Muscle layer of duodenum (tissue), 2 donors: ENCODE measurements around the gene AGBL4.

Source experiments
- H3K27ac ChIP-seq: one replicate; pipeline ENCODE4 v1.7.0; 2013; ENCODE audit warnings: mild to moderate bottlenecking, low read length
- H3K27me3 ChIP-seq: one replicate; pipeline ENCODE4 v1.7.0; 2013; ENCODE audit warnings: low read depth, mild to moderate bottlenecking, control low read depth, low read length
- H3K36me3 ChIP-seq, 2 donors: one replicate each; pipeline ENCODE4 v1.7.0; 2013; ENCODE audit warnings: low read length in 2 of 2, control low read depth in 1 of 2, mild to moderate bottlenecking in 1 of 2; ENCODE audit not compliant: insufficient read depth in 2 of 2, control insufficient read depth in 1 of 2
- H3K4me1 ChIP-seq, 2 donors: one replicate each; pipeline ENCODE4 v1.7.0; 2013; ENCODE audit warnings: low read length in 2 of 2, mild to moderate bottlenecking in 2 of 2, control low read depth in 1 of 2, moderate library complexity in 1 of 2; ENCODE audit not compliant: insufficient read depth in 2 of 2, control insufficient read depth in 1 of 2
- H3K4me3 ChIP-seq, 2 donors: one replicate each; pipeline ENCODE4 v1.7.0; 2013; ENCODE audit warnings: low read length in 2 of 2, low read depth in 1 of 2, mild to moderate bottlenecking in 1 of 2
- H3K9me3 ChIP-seq, 2 donors: one replicate each; pipeline ENCODE4 v1.7.0; 2013; ENCODE audit warnings: low read length in 2 of 2, control low read depth in 1 of 2, mild to moderate bottlenecking in 1 of 2; ENCODE audit not compliant: control insufficient read depth in 1 of 2
- donor health status: healthy.

AGBL4 gene

GRCh38 chr1:49086327-49086726 is 937.4 kb downstream of the AGBL4 start:
- Histone ChIP-seq H3K27ac (no peak overlapping the region), H3K9me3 (no peaks in the 10 kb centered on the region), H3K27me3 (no peaks in the 10 kb centered on the region), H3K4me1 (no peaks in the 10 kb centered on the region), H3K36me3 (no peaks in the 10 kb centered on the region), H3K4me3 (no peak overlapping the region)

GRCh38 chr1:49085079-49085478 is 938.7 kb downstream of the AGBL4 start:
- Histone ChIP-seq H3K4me3 (no peak overlapping the region), H3K9me3 (no peaks in the 10 kb centered on the region), H3K36me3 (no peaks in the 10 kb centered on the region), H3K27me3 (no peaks in the 10 kb centered on the region), H3K4me1 (no peaks in the 10 kb centered on the region), H3K27ac (no peak overlapping the region)

DNA sequence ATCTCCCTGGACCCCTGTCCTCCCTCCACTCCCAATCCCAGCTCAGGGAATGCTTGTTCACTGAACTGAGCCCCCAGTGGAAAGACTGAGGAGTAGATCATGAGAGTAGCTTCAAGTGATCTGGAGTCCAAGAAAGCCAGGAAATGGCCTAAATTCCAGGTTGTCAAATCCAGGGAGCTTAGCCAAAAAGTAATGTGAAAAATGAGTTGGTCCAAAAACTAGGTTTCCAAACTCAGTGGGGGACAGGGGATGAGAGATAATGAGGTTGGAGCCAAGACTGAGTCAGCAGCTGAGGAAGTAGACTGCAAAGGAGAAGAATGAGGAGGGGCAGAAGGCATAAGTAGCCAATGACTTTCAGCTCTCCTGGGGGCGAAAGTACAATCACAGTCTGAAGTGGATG is 963.0 kb downstream of the AGBL4 start:
- Histone ChIP-seq H3K27ac (no peak overlapping the region), H3K36me3 (no peaks in the 10 kb centered on the region), H3K4me3 (no peak overlapping the region), H3K4me1 (no peaks in the 10 kb centered on the region), H3K27me3 (no peaks in the 10 kb centered on the region), H3K9me3 (no peaks in the 10 kb centered on the region)

DNA sequence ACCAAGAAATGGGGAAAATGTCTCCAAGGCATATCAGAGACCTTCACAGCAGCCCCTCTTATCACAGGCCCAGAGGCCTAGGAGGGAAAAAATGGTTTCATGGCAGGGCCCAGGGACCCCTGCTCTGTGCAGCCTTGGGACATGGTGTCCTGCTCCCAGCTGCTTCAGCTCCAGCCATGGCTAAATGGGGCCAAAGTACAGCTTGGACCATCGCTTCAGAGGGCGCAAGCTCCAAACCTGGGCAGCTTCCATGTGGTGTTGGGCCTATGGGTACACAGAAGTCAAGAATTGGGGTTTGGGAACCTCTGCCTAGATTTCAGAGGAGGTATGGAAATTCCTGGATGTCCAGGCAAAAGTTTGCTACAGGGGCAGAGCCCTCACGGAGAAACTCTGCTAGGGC is 964.7 kb downstream of the AGBL4 start:
- H3K36me3 ChIP-seq = no peaks in the 10 kb centered on the region
- no peak overlapping the region for H3K27ac ChIP-seq
- no peaks in the 10 kb centered on the region for H3K4me1 ChIP-seq
- H3K4me3 ChIP-seq = no peak overlapping the region
- no peaks in the 10 kb centered on the region for H3K27me3 ChIP-seq
- H3K9me3 ChIP-seq = no peaks in the 10 kb centered on the region

DNA sequence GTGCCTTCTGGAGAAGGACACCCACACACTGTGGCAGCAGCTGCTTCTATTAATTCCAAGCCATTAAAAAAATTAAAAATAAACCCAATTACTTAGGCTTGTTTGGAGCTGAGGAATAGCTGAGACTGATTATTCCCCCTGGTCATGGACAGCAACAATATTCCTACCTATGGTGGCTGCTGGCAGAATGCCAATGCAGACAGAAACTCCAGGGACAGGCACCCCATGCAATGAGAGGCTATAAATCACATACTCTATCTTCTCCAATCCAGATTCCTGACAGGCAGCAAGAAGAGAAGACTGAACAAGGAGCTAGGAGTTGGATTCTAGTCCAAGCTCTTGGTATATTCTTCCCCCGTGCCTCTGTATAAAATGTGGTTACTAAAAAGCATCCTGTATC is 971.7 kb downstream of the AGBL4 start:
- Histone ChIP-seq H3K27me3 (no peaks in the 10 kb centered on the region), H3K36me3 (no peaks in the 10 kb centered on the region), H3K4me1 (no peaks in the 10 kb centered on the region), H3K9me3 (no peaks in the 10 kb centered on the region), H3K27ac (no peak overlapping the region), H3K4me3 (no peak overlapping the region)

DNA sequence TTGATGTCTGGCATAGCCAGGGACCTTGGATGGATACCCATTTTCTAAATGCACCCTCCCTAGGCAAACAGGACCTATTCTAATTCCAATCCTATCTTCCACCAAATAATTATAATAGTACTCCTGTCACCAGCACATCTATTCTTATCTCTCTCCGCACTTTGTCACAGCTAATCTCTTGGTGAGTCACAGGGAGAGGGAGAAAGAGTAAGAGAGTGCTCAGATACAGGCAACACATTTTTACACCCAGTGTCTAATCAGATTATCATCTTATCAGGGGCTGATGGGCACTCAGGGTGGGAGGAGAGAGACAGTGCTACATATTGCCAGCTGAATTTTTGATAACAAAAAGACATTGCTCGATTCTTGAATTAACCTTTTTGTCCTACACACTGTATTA is 972.1 kb downstream of the AGBL4 start:
- Histone ChIP-seq H3K4me1 (no peaks in the 10 kb centered on the region), H3K27me3 (no peaks in the 10 kb centered on the region), H3K27ac (no peak overlapping the region), H3K4me3 (no peak overlapping the region), H3K9me3 (no peaks in the 10 kb centered on the region), H3K36me3 (no peaks in the 10 kb centered on the region)

- Histone ChIP-seq H3K9me3 (no peaks in the 10 kb centered on the region), H3K36me3 (no peaks in the 10 kb centered on the region), H3K27me3 (no peaks in the 10 kb centered on the region), H3K4me1 (no peaks in the 10 kb centered on the region), H3K4me3 (no peak overlapping the region), H3K27ac (no peak overlapping the region)
Measured at GRCh38 chr1:49050041-49050440, 973.7 kb downstream of the AGBL4 start.

DNA sequence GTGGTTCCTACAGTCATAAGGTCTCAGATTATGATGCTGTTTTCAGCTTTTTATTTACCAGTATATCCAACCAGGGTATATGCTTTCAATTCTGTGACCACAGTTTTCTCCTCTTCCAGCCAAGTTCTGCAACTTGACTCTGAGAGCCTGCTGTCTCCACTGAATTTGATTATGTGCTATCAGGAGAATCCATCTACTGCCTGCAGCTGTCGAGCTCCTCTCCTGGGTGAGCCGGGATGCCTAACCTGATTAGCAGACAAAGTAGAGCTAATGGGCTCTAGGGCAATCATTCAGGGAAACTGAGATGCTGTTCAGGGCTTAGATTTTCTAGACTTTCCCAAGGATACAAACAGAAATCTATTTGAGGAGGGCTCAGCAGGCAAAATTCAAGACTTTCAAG is 975.6 kb downstream of the AGBL4 start:
- H3K4me1 ChIP-seq = no peaks in the 10 kb centered on the region
- no peak overlapping the region for H3K4me3 ChIP-seq
- no peaks in the 10 kb centered on the region for H3K36me3 ChIP-seq
- no peaks in the 10 kb centered on the region for H3K9me3 ChIP-seq
- H3K27ac ChIP-seq = no peak overlapping the region
- no peaks in the 10 kb centered on the region for H3K27me3 ChIP-seq

- Histone ChIP-seq H3K9me3 (no peaks in the 10 kb centered on the region), H3K36me3 (no peaks in the 10 kb centered on the region), H3K4me3 (no peak overlapping the region), H3K27me3 (no peaks in the 10 kb centered on the region), H3K27ac (no peak overlapping the region), H3K4me1 (no peaks in the 10 kb centered on the region)
Measured at GRCh38 chr1:49046305-49046704, 977.4 kb downstream of the AGBL4 start.

GRCh38 chr1:49045371-49045770 is 978.4 kb downstream of the AGBL4 start:
- no peak overlapping the region for H3K4me3 ChIP-seq
- no peaks in the 10 kb centered on the region for H3K4me1 ChIP-seq
- no peak overlapping the region for H3K27ac ChIP-seq
- no peaks in the 10 kb centered on the region for H3K36me3 ChIP-seq
- no peaks in the 10 kb centered on the region for H3K9me3 ChIP-seq
- H3K27me3 ChIP-seq = no peaks in the 10 kb centered on the region

DNA sequence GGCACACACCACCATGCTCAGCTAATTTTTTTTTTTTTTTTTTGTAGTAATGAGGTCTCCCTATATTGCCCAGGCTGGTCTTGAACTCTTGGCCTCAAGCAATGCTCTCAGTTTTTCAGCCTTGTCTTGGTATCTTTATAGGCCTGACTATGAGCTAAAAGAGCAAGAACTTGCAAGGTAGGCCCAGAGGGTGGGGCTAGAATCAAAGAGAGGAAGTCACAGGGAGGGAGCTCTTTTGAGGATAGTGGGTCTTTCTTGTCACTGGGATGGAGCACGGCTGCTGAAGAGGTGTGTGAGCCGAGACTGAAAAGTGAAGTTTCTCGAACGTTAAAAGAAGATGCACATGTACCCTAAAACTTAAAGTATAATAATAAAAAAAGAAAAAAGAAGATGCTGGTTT is 987.1 kb downstream of the AGBL4 start:
- Histone ChIP-seq H3K27me3 (no peaks in the 10 kb centered on the region), H3K9me3 (no peaks in the 10 kb centered on the region), H3K27ac (no peak overlapping the region), H3K36me3 (no peaks in the 10 kb centered on the region), H3K4me1 (no peaks in the 10 kb centered on the region), H3K4me3 (no peak overlapping the region)

GRCh38 chr1:49028396-49028795 is 995.4 kb downstream of the AGBL4 start:
- H3K27me3 ChIP-seq = no peaks in the 10 kb centered on the region
- H3K4me1 ChIP-seq = no peaks in the 10 kb centered on the region
- no peak overlapping the region for H3K4me3 ChIP-seq
- H3K9me3 ChIP-seq = no peaks in the 10 kb centered on the region
- H3K27ac ChIP-seq = no peak overlapping the region
- no peaks in the 10 kb centered on the region for H3K36me3 ChIP-seq
